Loucy (cell line): ENCODE data around the gene HMG20B.

ENCODE experiments used
- H2AFZ ChIP-seq: fragments of 200-600 bp; sonication (generic); 2 replicates; pipeline ENCODE4 v1.6.0; 2016; ENCODE audit warnings: antibody characterized with exemption, mild to moderate bottlenecking, low read length, moderate library complexity
- H3F3A ChIP-seq: fragments of 200-600 bp; 2 replicates; pipeline ENCODE4 v1.6.0; 2016; ENCODE audit warnings: antibody characterized with exemption, low read depth, mild to moderate bottlenecking
- H3K27me3 ChIP-seq: fragments of 200-600 bp; sonication (generic); 2 replicates; pipeline ENCODE4 v1.6.1; 2014; ENCODE audit warnings: low read length, mild to moderate bottlenecking; ENCODE audit not compliant: insufficient read depth, poor library complexity, severe bottlenecking
- H3K36me3 ChIP-seq: fragments of 200-600 bp; sonication (generic); 2 replicates; pipeline ENCODE4 v1.6.1; 2016; ENCODE audit warnings: low read length; ENCODE audit not compliant: insufficient read depth
- H3K4me1 ChIP-seq: fragments of 200-600 bp; sonication (generic); 2 replicates; pipeline ENCODE4 v1.5.1; 2014; ENCODE audit warnings: low read length, mild to moderate bottlenecking; ENCODE audit not compliant: insufficient read depth, poor library complexity, severe bottlenecking
- H3K4me2 ChIP-seq: fragments of 200-600 bp; sonication (generic); 2 replicates; pipeline ENCODE4 v1.6.0; 2014; ENCODE audit warnings: antibody characterized with exemption, low read length, low read depth, mild to moderate bottlenecking; ENCODE audit not compliant: poor library complexity, severe bottlenecking
- H3K4me3 ChIP-seq: fragments of 200-600 bp; sonication (generic); 2 replicates; pipeline ENCODE4 v1.5.1; 2014; ENCODE audit warnings: low read length, mild to moderate bottlenecking, mixed read lengths; ENCODE audit not compliant: poor library complexity, severe bottlenecking
- H3K79me2 ChIP-seq: fragments of 200-600 bp; sonication (generic); 2 replicates; pipeline ENCODE4 v1.6.1; 2014; ENCODE audit warnings: low read length; ENCODE audit not compliant: insufficient read depth
- H3K9ac ChIP-seq: fragments of 200-600 bp; sonication (generic); 2 replicates; pipeline ENCODE4 v1.6.0; 2014; ENCODE audit warnings: mild to moderate bottlenecking, low read depth, low read length, moderate library complexity; ENCODE audit not compliant: poor library complexity, severe bottlenecking
- H3K9me2 ChIP-seq: fragments of 200-600 bp; sonication (generic); replicated peaks from 2 replicates; pipeline ENCODE4 v1.6.1; 2016; ENCODE audit warnings: low read depth, low read length, mixed read lengths
- H3K9me3 ChIP-seq: fragments of 200-600 bp; sonication (generic); 2 replicates; pipeline ENCODE4 v1.6.1; 2014; ENCODE audit warnings: mild to moderate bottlenecking, antibody characterized with exemption, low read length, low read depth; ENCODE audit not compliant: insufficient read depth
- H4K20me1 ChIP-seq: fragments of 200-600 bp; sonication (generic); 2 replicates; pipeline ENCODE4 v1.6.0; 2014; ENCODE audit warnings: antibody characterized with exemption, low read length, mild to moderate bottlenecking; ENCODE audit not compliant: insufficient read depth, poor library complexity, severe bottlenecking
- CTCF ChIP-seq: fragments of 200-600 bp; sonication (generic); conservative IDR thresholded peaks from 2 replicates; pipeline ENCODE4 v1.5.1; 2014; ENCODE audit warnings: mild to moderate bottlenecking, antibody characterized with exemption, low read length
- EZH2phosphoT487 ChIP-seq: fragments of 200-600 bp; IDR thresholded peaks from 2 replicates; pipeline ENCODE4 v1.6.1; 2018; ENCODE audit warnings: antibody characterized with exemption, mild to moderate bottlenecking, moderate library complexity, borderline replicate concordance

The HMG20B gene

GRCh38 chr19:3546119-3546518, 26.6 kb upstream of the HMG20B start:
- Histone ChIP-seq H3K36me3 (peaks cover 3% of the 10 kb centered on the region; the same call in 1 of the 2 replicates), H3K27me3 (no peaks in the 10 kb centered on the region), H3K9ac (no peak overlapping the region), H3F3A (no peaks in the 10 kb centered on the region), H3K4me1 (no peaks in the 10 kb centered on the region), H3K79me2 (no peaks in the 10 kb centered on the region), H3K4me3 (no peak overlapping the region), H3K4me2 (no peak overlapping the region), H4K20me1 (no peaks in the 10 kb centered on the region), H2AFZ (no peak overlapping the region), H3K9me3 (no peaks in the 10 kb centered on the region), H3K9me2 (no peaks in the 10 kb centered on the region)
- TF ChIP-seq EZH2phosphoT487: no peak

- Histone ChIP-seq H4K20me1 (no peaks in the 10 kb centered on the region), H3K79me2 (no peaks in the 10 kb centered on the region), H3K9ac (no peak overlapping the region), H3K9me3 (no peaks in the 10 kb centered on the region), H2AFZ (no peak overlapping the region), H3K4me3 (no peak overlapping the region), H3F3A (no peaks in the 10 kb centered on the region), H3K36me3 (peaks cover 3% of the 10 kb centered on the region; the same call in 1 of the 2 replicates), H3K4me2 (no peak overlapping the region), H3K4me1 (no peaks in the 10 kb centered on the region), H3K27me3 (no peaks in the 10 kb centered on the region), H3K9me2 (no peaks in the 10 kb centered on the region)
- TF ChIP-seq CTCF (peak; percentile 55), EZH2phosphoT487 (no peak)
These were observed 25.4 kb upstream of the HMG20B start for GRCh38 chr19:3547301-3547731.

GRCh38 chr19:3547767-3548282, 24.9 kb upstream of the HMG20B start:
- Histone ChIP-seq H3K79me2 (peaks cover 4% of the 10 kb centered on the region; the same call in 1 of the 2 replicates), H3K9me3 (no peaks in the 10 kb centered on the region), H3K4me3 (no peak overlapping the region), H3K4me1 (no peaks in the 10 kb centered on the region), H4K20me1 (no peaks in the 10 kb centered on the region), H3K9me2 (no peaks in the 10 kb centered on the region), H3K9ac (no peak overlapping the region), H3K4me2 (no peak overlapping the region), H2AFZ (no peak overlapping the region), H3F3A (no peaks in the 10 kb centered on the region), H3K36me3 (peaks cover 3% of the 10 kb centered on the region; the same call in 1 of the 2 replicates), H3K27me3 (no peaks in the 10 kb centered on the region)
- TF ChIP-seq EZH2phosphoT487: no peak
- TF ChIP-seq CTCF: no peak

GRCh38 chr19:3548606-3549005, 24.1 kb upstream of the HMG20B start:
- Histone ChIP-seq H3K4me2 (no peak overlapping the region), H3K9me3 (no peaks in the 10 kb centered on the region), H3K36me3 (peaks cover 3% of the 10 kb centered on the region; the same call in 1 of the 2 replicates), H3K4me1 (no peaks in the 10 kb centered on the region), H3K4me3 (no peak overlapping the region), H3K27me3 (no peaks in the 10 kb centered on the region), H2AFZ (no peak overlapping the region), H4K20me1 (no peaks in the 10 kb centered on the region), H3K9me2 (no peaks in the 10 kb centered on the region), H3F3A (no peaks in the 10 kb centered on the region), H3K9ac (no peak overlapping the region), H3K79me2 (peaks cover 7% of the 10 kb centered on the region; the same call in 1 of the 2 replicates)
- TF ChIP-seq EZH2phosphoT487: no peak
- no peak for TF ChIP-seq CTCF
